HCT116 (cell line): ENCODE data around the gene AKAP13.

ENCODE experiments used
- CBX3 ChIP-seq: IDR thresholded peaks from 2 replicates; pipeline ENCODE4 v1.6.1; 2012; ENCODE audit warnings: low read depth
- POLR2A ChIP-seq: IDR thresholded peaks from 2 replicates; pipeline ENCODE4 v1.7.0; 2011; ENCODE audit warnings: borderline replicate concordance; ENCODE audit not compliant: insufficient read depth, insufficient read length; ENCODE audit errors: extremely low read depth
- POLR2AphosphoS5 ChIP-seq: IDR thresholded peaks from 2 replicates; pipeline ENCODE4 v1.6.1; 2011; ENCODE audit warnings: mild to moderate bottlenecking, low read depth, low read length, moderate library complexity
- TF ChIP-seq, protein P1 (sequence below), 3 experiments: fragments of 200-600 bp in 1 of 3; sonication (generic) in 1 of 3; IDR thresholded peaks in 2 of 3; conservative IDR thresholded peaks in 1 of 3; 2 replicates each; pipeline ENCODE4 v1.5.1; 2012 to 2017; ENCODE audit warnings: low read depth in 2 of 3, low read length in 2 of 3, antibody characterized with exemption in 1 of 3, borderline replicate concordance in 1 of 3, control low read depth in 1 of 3, mild to moderate bottlenecking in 1 of 3, mixed read lengths in 1 of 3, mixed run types in 1 of 3, moderate library complexity in 1 of 3; ENCODE audit not compliant: insufficient read depth in 1 of 3
- TF ChIP-seq, protein P2 (sequence below): IDR thresholded peaks from 2 replicates; pipeline ENCODE4 v1.6.1; 2012

DNA sequence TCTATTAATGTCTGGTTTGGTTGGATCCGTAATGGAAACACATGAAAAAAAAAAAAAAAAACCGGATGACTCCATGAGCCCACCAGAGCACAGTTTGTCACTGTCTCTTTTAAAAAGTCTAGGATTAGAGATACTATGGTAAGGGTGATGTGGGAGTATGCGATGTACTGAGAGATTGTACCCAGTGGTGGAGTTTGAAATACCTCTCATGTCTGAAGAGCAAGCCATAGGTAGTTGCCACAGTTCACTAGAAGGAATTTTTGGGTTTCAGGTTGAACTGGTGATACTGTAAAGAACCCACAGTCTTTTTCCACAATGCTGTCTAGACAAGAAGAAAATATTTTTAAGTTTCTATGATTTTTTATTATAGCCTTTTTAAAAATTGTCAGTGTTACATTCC lies 281.5 kb downstream of the AKAP13 start:
- no peak for TF ChIP-seq POLR2A
- TF ChIP-seq, protein P1, sequence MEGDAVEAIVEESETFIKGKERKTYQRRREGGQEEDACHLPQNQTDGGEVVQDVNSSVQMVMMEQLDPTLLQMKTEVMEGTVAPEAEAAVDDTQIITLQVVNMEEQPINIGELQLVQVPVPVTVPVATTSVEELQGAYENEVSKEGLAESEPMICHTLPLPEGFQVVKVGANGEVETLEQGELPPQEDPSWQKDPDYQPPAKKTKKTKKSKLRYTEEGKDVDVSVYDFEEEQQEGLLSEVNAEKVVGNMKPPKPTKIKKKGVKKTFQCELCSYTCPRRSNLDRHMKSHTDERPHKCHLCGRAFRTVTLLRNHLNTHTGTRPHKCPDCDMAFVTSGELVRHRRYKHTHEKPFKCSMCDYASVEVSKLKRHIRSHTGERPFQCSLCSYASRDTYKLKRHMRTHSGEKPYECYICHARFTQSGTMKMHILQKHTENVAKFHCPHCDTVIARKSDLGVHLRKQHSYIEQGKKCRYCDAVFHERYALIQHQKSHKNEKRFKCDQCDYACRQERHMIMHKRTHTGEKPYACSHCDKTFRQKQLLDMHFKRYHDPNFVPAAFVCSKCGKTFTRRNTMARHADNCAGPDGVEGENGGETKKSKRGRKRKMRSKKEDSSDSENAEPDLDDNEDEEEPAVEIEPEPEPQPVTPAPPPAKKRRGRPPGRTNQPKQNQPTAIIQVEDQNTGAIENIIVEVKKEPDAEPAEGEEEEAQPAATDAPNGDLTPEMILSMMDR (IDR thresholded peaks at IDR 0.05 in 2 of 3, conservative IDR thresholded peaks at IDR 0.05 in 1 of 3; ENCODE audit: borderline replicate concordance in 1 of 3, insufficient read depth in 1 of 3, low read depth in 2 of 3, low read length in 2 of 3): no peak
- no peak for TF ChIP-seq POLR2AphosphoS5
- TF ChIP-seq, protein P2, sequence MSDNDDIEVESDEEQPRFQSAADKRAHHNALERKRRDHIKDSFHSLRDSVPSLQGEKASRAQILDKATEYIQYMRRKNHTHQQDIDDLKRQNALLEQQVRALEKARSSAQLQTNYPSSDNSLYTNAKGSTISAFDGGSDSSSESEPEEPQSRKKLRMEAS: no peak
- TF ChIP-seq CBX3: no peak
